GM12892 (cell line): ENCODE measurements around the gene KPRP.

Source experiments
- POLR2A ChIP-seq: IDR thresholded peaks from 2 replicates; pipeline ENCODE4 v1.6.1; 2011; ENCODE audit warnings: low read depth, low read length, control low read depth
- POLR2AphosphoS5 ChIP-seq: IDR thresholded peaks from 2 replicates; pipeline ENCODE4 v1.6.1; 2011; ENCODE audit warnings: low read depth, low read length, control low read depth

DNA sequence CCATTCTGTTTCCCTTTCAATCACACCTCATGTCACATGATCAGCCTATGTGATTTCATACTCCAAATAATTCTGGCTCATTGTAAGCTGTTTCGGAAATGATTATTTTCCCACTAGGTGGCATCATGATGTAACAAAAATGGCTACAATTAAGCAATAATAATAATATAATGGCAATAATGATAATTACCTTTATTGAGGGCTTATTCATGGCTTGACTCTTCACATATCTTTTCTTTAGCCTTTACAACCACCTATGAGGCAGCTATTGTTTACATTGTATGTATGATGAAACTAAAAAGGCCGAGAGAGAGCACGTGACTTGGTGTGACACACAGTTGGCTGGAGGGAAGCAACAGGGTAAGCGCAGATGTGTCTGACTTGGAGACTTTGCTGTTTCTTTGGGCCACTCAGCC lies 12.5 kb upstream of the KPRP start:
- TF ChIP-seq POLR2A: no peak
- no peak for TF ChIP-seq POLR2AphosphoS5
